ENCODE data around the gene RFX4. TPM values are rescaled to one million over a fixed set of nuclear protein-coding genes. Genes with fewer than 3 reads are reported as not detected.

RFX4 gene
- total RNA-seq, 1 experiment from 2014 or later = not detected

DNA sequence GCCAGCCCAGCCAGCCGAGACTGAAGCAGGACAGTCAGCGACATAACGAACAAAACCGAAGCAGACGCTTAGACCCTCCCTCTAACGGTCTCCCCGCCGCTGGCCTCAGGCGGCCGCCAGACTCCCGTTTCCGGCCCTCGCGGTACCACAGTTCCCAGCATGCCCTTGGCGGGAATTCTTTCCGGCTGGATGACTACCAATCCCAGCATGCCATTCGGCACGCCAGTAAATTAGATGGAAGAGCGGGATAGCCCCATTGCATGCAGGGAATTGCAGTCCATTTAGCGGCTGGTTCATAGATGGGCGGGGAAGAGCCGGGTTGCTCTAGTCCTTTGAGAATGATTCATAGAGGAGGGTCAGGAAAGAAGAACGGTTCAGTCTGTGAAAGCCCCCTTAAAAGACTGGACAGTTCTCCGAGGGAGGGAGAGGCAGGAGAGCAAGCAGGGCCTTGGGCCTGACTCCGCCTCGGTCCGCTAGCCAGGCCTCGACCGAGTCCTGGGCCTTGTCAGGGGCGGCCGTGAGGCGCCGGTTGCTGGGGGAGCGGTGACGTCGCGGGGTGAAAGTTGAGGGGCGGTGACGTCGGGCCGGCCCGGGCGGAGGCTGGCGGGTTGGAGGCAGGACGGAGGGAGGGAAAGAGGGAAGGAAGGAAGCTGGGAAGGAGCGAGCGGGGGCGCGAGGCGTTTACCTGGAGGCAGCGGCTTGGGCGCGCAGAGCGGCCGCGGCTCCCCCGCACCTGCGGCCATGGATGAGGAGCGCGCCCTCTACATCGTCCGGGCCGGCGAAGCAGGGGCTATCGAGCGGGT is 191.4 kb downstream of the RFX4 start, which contains the start of gene RIC8B:
TSS of gene RIC8B (plus strand) at position 678 of the 803 bp plus-strand sequence. CDS start at position 742, 64 bp downstream.
- Histone ChIP-seq H3K27me3 (ENCODE audit: control insufficient read depth, insufficient read depth, low read length) (no peaks in the 10 kb centered on the region), H3K4me3 (ENCODE audit: low read depth in 2 of 2, low read length in 2 of 2) (peak within 1 kb of the TSS; percentile 84 to 98), H3K27ac (ENCODE audit: low read length) (peak within 1 kb of the TSS; percentile 99), H3K4me1 (ENCODE audit: control insufficient read depth, insufficient read depth, low read length) (peaks cover 16% of the 10 kb centered on the region), H3K36me3 (ENCODE audit: control insufficient read depth, insufficient read depth, low read length) (peaks cover 4% of the 10 kb centered on the region; the same call in 1 of the 2 replicates), H3K9me3 (ENCODE audit: control insufficient read depth, insufficient read depth, low read depth, low read length) (no peaks in the 10 kb centered on the region)
- ATAC-seq (peak; percentile 97), DNase-seq (ENCODE audit: low read depth, low spot score) (peak; percentile 95)
- ChIA-PET CTCF (no interaction called here), POLR2A (no interaction called here)
- no TSS peak for BruUV-seq (replicated peaks)
- intact Hi-C loops (cut with micrococcal nuclease; ENCODE audit: unreplicated experiment) (no loop called here), in situ Hi-C loops (cut with HindIII; ENCODE audit: low pct_unique_long_range_greater_than_20kb, low sequenced_read_pairs) (no loop called here)
- TF ChIP-seq SIN3A (IDR thresholded peaks at IDR 0.05; ENCODE audit: borderline replicate concordance, insufficient read depth, low read depth, low read length) (0 out of 2 replicates have a peak, but pooled peaks have one; percentile 53), TCF7L2 (IDR thresholded peaks at IDR 0.05; ENCODE audit: low read depth, low read length) (peak; percentile 65; the same call in 1 of the 2 replicates), POLR2AphosphoS5 (IDR thresholded peaks at IDR 0.05; ENCODE audit: low read depth, low read length) (peak; percentile 90)
- TF ChIP-seq, protein P1, sequence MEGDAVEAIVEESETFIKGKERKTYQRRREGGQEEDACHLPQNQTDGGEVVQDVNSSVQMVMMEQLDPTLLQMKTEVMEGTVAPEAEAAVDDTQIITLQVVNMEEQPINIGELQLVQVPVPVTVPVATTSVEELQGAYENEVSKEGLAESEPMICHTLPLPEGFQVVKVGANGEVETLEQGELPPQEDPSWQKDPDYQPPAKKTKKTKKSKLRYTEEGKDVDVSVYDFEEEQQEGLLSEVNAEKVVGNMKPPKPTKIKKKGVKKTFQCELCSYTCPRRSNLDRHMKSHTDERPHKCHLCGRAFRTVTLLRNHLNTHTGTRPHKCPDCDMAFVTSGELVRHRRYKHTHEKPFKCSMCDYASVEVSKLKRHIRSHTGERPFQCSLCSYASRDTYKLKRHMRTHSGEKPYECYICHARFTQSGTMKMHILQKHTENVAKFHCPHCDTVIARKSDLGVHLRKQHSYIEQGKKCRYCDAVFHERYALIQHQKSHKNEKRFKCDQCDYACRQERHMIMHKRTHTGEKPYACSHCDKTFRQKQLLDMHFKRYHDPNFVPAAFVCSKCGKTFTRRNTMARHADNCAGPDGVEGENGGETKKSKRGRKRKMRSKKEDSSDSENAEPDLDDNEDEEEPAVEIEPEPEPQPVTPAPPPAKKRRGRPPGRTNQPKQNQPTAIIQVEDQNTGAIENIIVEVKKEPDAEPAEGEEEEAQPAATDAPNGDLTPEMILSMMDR (IDR thresholded peaks at IDR 0.05) = no peak

DNA sequence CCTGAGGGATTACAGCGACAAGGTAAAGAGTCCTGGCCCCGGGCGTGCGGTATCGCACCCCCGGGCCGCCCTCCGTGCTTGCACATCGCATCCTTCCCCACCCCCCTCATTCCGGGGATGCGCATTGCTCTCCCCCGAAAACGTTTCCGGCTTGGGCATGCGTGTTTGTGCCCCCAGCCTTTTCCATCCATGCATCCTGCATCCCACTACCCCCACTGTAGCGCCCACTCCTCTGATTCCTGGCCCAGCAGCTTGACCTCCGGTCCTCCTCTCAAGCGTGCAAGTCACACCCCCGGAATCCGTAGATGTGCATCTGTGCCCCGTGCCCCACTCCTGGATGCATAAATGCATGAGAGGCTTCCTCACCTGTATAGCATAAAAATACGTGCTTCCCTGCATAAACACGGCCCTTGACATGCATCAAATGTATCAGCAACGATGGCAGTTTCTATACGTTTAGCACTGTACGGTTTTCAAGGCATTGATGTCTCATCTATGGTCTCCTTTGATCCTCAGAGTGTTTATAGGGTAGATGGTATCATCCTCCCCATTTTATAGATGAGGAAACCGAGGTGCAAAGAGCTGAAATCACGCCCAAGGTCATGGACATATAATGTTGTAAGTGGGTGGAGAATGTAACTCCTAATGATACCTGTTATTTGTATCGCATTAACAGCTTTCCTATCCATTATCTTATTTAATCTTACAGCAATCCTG is 192.2 kb downstream of the RFX4 start:
- Histone ChIP-seq H3K27ac (ENCODE audit: low read length) (peak overlapping the region; percentile 99), H3K9me3 (ENCODE audit: control insufficient read depth, insufficient read depth, low read depth, low read length) (no peaks in the 10 kb centered on the region), H3K36me3 (ENCODE audit: control insufficient read depth, insufficient read depth, low read length) (peaks cover 4% of the 10 kb centered on the region; the same call in 1 of the 2 replicates), H3K27me3 (ENCODE audit: control insufficient read depth, insufficient read depth, low read length) (no peaks in the 10 kb centered on the region), H3K4me1 (ENCODE audit: control insufficient read depth, insufficient read depth, low read length) (peaks cover 16% of the 10 kb centered on the region), H3K4me3 (ENCODE audit: low read depth in 2 of 2, low read length in 2 of 2) (peak overlapping the region; percentile 84 to 98)
- intact Hi-C loops (cut with micrococcal nuclease; ENCODE audit: unreplicated experiment) (no loop called here), in situ Hi-C loops (cut with HindIII; ENCODE audit: low pct_unique_long_range_greater_than_20kb, low sequenced_read_pairs) (no loop called here)
- no peak for TF ChIP-seq REST (IDR thresholded peaks at IDR 0.05; ENCODE audit: insufficient read depth in 1 of 2, low read depth in 2 of 2, low read length in 1 of 2)
- peak; percentile 44; the same call in 1 of the 2 replicates for TF ChIP-seq TCF7L2 (IDR thresholded peaks at IDR 0.05; ENCODE audit: low read depth, low read length)
- DNase-seq (ENCODE audit: low read depth, low spot score) (no peak), ATAC-seq (peak; percentile 43)
- POLR2A ChIA-PET = no interaction called here
- CTCF ChIA-PET = no interaction called here
- BruUV-seq (replicated peaks) = no TSS peak

Measured in Panc1 (cell line).